Esophagus squamous epithelium (tissue), 5 donors: Measurements from ENCODE around the gene WDR86. TPM values are rescaled to one million over a fixed set of nuclear protein-coding genes. Genes with fewer than 3 reads are reported as not detected.

Experiments
- DNase-seq: peaks from one replicate; lab custom pipeline; 2025; lab: John Stamatoyannopoulos, UW
- H3K27ac ChIP-seq, 4 donors: fragments of 200-600 bp; sonication (generic); one replicate each; pipeline ENCODE4 v1.5.1; 2016 to 2019; ENCODE audit warnings: mild to moderate bottlenecking in 1 of 4
- H3K27me3 ChIP-seq, 4 donors: fragments of 200-600 bp; sonication (generic); 1 replicate in 3 of 4; 2 replicates in 1 of 4; pipeline versions ENCODE4 v1.5.1 to v1.6.0; 2017 to 2021; ENCODE audit warnings: antibody characterized with exemption in 1 of 4
- H3K36me3 ChIP-seq, 3 donors: fragments of 200-600 bp; sonication (generic); one replicate each; pipeline ENCODE4 v1.5.1; 2016 to 2019
- H3K4me1 ChIP-seq, 3 donors: fragments of 200-600 bp; sonication (generic); one replicate each; pipeline ENCODE4 v1.5.1; 2017 to 2019
- H3K4me3 ChIP-seq, 4 donors: fragments of 200-600 bp; sonication (generic); 1 replicate in 3 of 4; 2 replicates in 1 of 4; pipeline ENCODE4 v1.5.1; 2016 to 2019; ENCODE audit warnings: mild to moderate bottlenecking in 2 of 4, moderate library complexity in 1 of 4
- H3K9me3 ChIP-seq, 3 donors: fragments of 200-600 bp; sonication (generic); one replicate each; pipeline ENCODE4 v1.5.1; 2016 to 2019
- CTCF ChIP-seq, 6 experiments: fragments of 450-650 bp in 4 of 6; fragments of 200-600 bp in 2 of 6; sonication (generic) in 2 of 6; IDR thresholded peaks; one replicate each; pipeline ENCODE4 v1.5.1; 2016 to 2019; ENCODE audit warnings: antibody characterized with exemption in 6 of 6, mild to moderate bottlenecking in 4 of 6, moderate library complexity in 4 of 6
- POLR2A ChIP-seq, 4 donors: fragments of 450-650 bp; IDR thresholded peaks; one replicate each; pipeline ENCODE4 v1.6.1; 2017; ENCODE audit warnings: antibody characterized with exemption in 4 of 4, mild to moderate bottlenecking in 4 of 4, moderate library complexity in 3 of 4
- WGBS, 2 donors: methylation state at CpG; one replicate each; pipeline ENCODE4 v1.1.5; 2018; 5-methylcytosine and 5-hydroxymethylcytosine counted together
- intact Hi-C: fragments of 100-400 bp; cut with DNase I; formaldehyde crosslinking; loops from one replicate; pipeline ENCODE4 v1.15.0; 2022
- total RNA-seq, 4 donors: library from RNA; depleted of rRNA; stranded (reverse); fragments of >200 nt; gene quantifications; one replicate each; pipeline ENCODE4 v1.1.0, GENCODE V29; 2016
- donor health status: DM: yes; HTN: yes; CAD: no.

The WDR86 gene
- total RNA-seq, 4 donors from 2014 or later: 0.53 to 4.6 (median 1.5) TPM

GRCh38 chr7:151416941-151417315 lies 7.1 kb upstream of the WDR86 start:
- Histone ChIP-seq H3K27me3 (peaks cover 0 to 51% (median 0%) of the 10 kb centered on the region in 4 donors), H3K36me3 (no peaks in the 10 kb centered on the region), H3K4me3 (no peak overlapping the region), H3K9me3 (peaks cover 0 to 19% (median 7%) of the 10 kb centered on the region in 3 donors), H3K4me1 (peaks cover 0 to 10% (median 0%) of the 10 kb centered on the region in 3 donors), H3K27ac (peak overlapping the region in 1 of 4 donors; percentile 34)
- intact Hi-C loops: no loop called here
- WGBS, 2 donors: 63 to 77% methylated on average over 11 of the region's 11 CpGs
- no peak for TF ChIP-seq CTCF (IDR thresholded peaks at IDR 0.05)
- TF ChIP-seq POLR2A (IDR thresholded peaks at IDR 0.05): no peak
- no peak for DNase-seq

GRCh38 chr7:151416112-151416940 lies 6.5 kb upstream of the WDR86 start:
- no peak for DNase-seq
- WGBS, 2 donors: 70 to 84% methylated on average over 3 to 6 of the region's 10 CpGs
- H3K27ac ChIP-seq: peak overlapping the region in 2 of 4 donors; percentile 13 to 34

GRCh38 chr7:151415375-151416105 lies 5.7 kb upstream of the WDR86 start:
- Histone ChIP-seq H3K4me1 (peaks cover 0 to 13% (median 0%) of the 10 kb centered on the region in 3 donors), H3K27ac (no peak overlapping the region), H3K27me3 (peaks cover 3 to 65% (median 4%) of the 10 kb centered on the region in 4 donors), H3K9me3 (peaks cover 0 to 16% (median 7%) of the 10 kb centered on the region in 3 donors), H3K4me3 (no peak overlapping the region), H3K36me3 (no peaks in the 10 kb centered on the region)
- no peak for DNase-seq
- 37 to 43% methylated on average over 3 of the region's 3 CpGs for WGBS, 2 donors
- TF ChIP-seq CTCF (IDR thresholded peaks at IDR 0.05): no peak
- TF ChIP-seq POLR2A (IDR thresholded peaks at IDR 0.05): no peak
- intact Hi-C loops: no loop called here

More at GRCh38 chr7:151416112-151416940, 6.5 kb upstream of the WDR86 start:
- Histone ChIP-seq H3K36me3 (no peaks in the 10 kb centered on the region), H3K4me3 (no peak overlapping the region), H3K9me3 (peaks cover 0 to 16% (median 7%) of the 10 kb centered on the region in 3 donors), H3K27me3 (peaks cover 0 to 57% (median 0%) of the 10 kb centered on the region in 4 donors), H3K4me1 (peaks cover 0 to 10% (median 0%) of the 10 kb centered on the region in 3 donors)
- intact Hi-C loops: no loop called here
- TF ChIP-seq POLR2A (IDR thresholded peaks at IDR 0.05) (no peak), CTCF (IDR thresholded peaks at IDR 0.05) (no peak)

GRCh38 chr7:151413241-151413640 lies 3.4 kb upstream of the WDR86 start:
- intact Hi-C loops: no loop called here

More at GRCh38 chr7:151413241-151413640, 3.4 kb upstream of the WDR86 start:
- Histone ChIP-seq H3K27me3 (peaks cover 13 to 88% (median 22%) of the 10 kb centered on the region in 4 donors), H3K27ac (no peak overlapping the region), H3K36me3 (no peaks in the 10 kb centered on the region), H3K9me3 (no peaks in the 10 kb centered on the region), H3K4me1 (peaks cover 13 to 35% (median 13%) of the 10 kb centered on the region in 3 donors), H3K4me3 (no peak overlapping the region)
- no peak for DNase-seq
- 78 to 83% methylated on average over 4 of the region's 4 CpGs for WGBS, 2 donors
- TF ChIP-seq CTCF (IDR thresholded peaks at IDR 0.05) (no peak), POLR2A (IDR thresholded peaks at IDR 0.05) (no peak)
